Measurements from ENCODE around the gene ARHGAP4. TPM values are rescaled to one million over a fixed set of nuclear protein-coding genes. Genes with fewer than 3 reads are reported as not detected.
A peak's percentile ranks its signal among the peaks of the same experiment; 100 is the strongest.

Gene ARHGAP4
- total and polyA plus RNA-seq, 11 donors = 6.8 to 55.8 (median 12.9) TPM

DNA sequence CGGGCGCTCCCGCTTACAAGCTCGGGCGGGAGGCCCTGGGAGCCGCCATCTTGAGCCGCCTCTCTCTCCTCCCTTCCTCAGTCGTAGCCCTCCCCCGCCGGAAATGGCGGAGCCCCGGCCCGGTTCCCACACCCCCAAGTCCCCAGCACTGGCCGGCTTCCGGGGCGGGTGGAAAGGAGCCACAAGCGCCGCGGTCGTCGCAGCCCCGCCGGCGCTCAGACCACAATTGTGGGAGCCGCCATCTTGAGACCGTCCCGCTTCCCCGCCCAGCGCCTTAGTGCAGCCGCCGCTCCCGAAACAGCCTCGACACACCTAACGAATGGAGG is 45.0 kb upstream of the ARHGAP4 start:
- 0 to 17% (median 6%) methylated on average over 24 to 34 of the region's 34 CpGs for WGBS, 4 donors
- peaks cover 0 to 64% (median 40%) of the 10 kb centered on the region in 12 donors for H3K4me1 ChIP-seq
- no peaks in the 10 kb centered on the region for H3K36me3 ChIP-seq
- H3K9me3 ChIP-seq = no peaks in the 10 kb centered on the region
- peaks cover 0 to 9% (median 0%) of the 10 kb centered on the region in 9 donors for H3K27me3 ChIP-seq
- ATAC-seq (peak; percentile 66 to 82 (median 78)), DNase-seq (peak; percentile 89 to 95 (median 93))
- peak overlapping the region; percentile 43 to 95 (median 90) for H3K4me3 ChIP-seq
- H3K27ac ChIP-seq = peak overlapping the region; percentile 94 to 100 (median 100)
- intact Hi-C loops (cut with DNase I) = loop anchor here in 2 of 10 donors (1.0 to 5.0 kb wide), 3 partner anchors 43 to 126 kb away; partner anchors contain the start of gene MECP2 (in 1 of the 2)
- TF ChIP-seq, protein P1, sequence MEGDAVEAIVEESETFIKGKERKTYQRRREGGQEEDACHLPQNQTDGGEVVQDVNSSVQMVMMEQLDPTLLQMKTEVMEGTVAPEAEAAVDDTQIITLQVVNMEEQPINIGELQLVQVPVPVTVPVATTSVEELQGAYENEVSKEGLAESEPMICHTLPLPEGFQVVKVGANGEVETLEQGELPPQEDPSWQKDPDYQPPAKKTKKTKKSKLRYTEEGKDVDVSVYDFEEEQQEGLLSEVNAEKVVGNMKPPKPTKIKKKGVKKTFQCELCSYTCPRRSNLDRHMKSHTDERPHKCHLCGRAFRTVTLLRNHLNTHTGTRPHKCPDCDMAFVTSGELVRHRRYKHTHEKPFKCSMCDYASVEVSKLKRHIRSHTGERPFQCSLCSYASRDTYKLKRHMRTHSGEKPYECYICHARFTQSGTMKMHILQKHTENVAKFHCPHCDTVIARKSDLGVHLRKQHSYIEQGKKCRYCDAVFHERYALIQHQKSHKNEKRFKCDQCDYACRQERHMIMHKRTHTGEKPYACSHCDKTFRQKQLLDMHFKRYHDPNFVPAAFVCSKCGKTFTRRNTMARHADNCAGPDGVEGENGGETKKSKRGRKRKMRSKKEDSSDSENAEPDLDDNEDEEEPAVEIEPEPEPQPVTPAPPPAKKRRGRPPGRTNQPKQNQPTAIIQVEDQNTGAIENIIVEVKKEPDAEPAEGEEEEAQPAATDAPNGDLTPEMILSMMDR (IDR thresholded peaks at IDR 0.05) = no peak
- peak in 1 of 2 donors; percentile 59 for TF ChIP-seq POLR2A (IDR thresholded peaks at IDR 0.05)

- peak overlapping the region; percentile 43 to 95 (median 90) for H3K4me3 ChIP-seq
- DNase-seq = peak in 4 of 5 donors; percentile 52 to 64 (median 52)
- H3K27ac ChIP-seq = peak overlapping the region; percentile 94 to 100 (median 100)
- no peak for TF ChIP-seq POLR2A (IDR thresholded peaks at IDR 0.05)
- TF ChIP-seq, protein P1 (IDR thresholded peaks at IDR 0.05) = no peak
- H3K9me3 ChIP-seq = no peaks in the 10 kb centered on the region
- intact Hi-C loops (cut with DNase I) = loop anchor here in 2 of 10 donors (1.0 to 5.0 kb wide), 3 partner anchors 42 to 127 kb away; partner anchors contain the start of gene MECP2 (in 1 of the 2)
- peaks cover 0 to 9% (median 0%) of the 10 kb centered on the region in 9 donors for H3K27me3 ChIP-seq
- no peaks in the 10 kb centered on the region for H3K36me3 ChIP-seq
- 0 to 10% (median 3%) methylated on average over 48 to 49 of the region's 49 CpGs for WGBS, 4 donors
- H3K4me1 ChIP-seq = peaks cover 0 to 69% (median 42%) of the 10 kb centered on the region in 12 donors
- ATAC-seq = peak in 3 of 4 donors; percentile 10 to 40 (median 15)
Observed at GRCh38 chrX:153970357-153971123, 44.5 kb upstream of the ARHGAP4 start.

- intact Hi-C loops (cut with DNase I) = loop anchor here in 3 of 10 donors (2.0 to 5.0 kb wide), 3 partner anchors 41 to 127 kb away; partner anchors contain the start of gene MECP2 (in 1 of the 3)
- peaks cover 0 to 67% (median 43%) of the 10 kb centered on the region in 12 donors for H3K4me1 ChIP-seq
- peak in 3 of 5 donors; percentile 41 to 49 (median 47) for DNase-seq
Observed at GRCh38 chrX:153969904-153970356, 43.9 kb upstream of the ARHGAP4 start.

More at GRCh38 chrX:153969904-153970356, 43.9 kb upstream of the ARHGAP4 start:
- peak overlapping the region in 11 of 12 donors; percentile 40 to 100 (median 83) for H3K27ac ChIP-seq
- H3K27me3 ChIP-seq = peaks cover 0 to 9% (median 0%) of the 10 kb centered on the region in 9 donors
- no peaks in the 10 kb centered on the region for H3K36me3 ChIP-seq
- no peak for ATAC-seq
- peak overlapping the region in 11 of 12 donors; percentile 84 to 95 (median 90) for H3K4me3 ChIP-seq
- TF ChIP-seq, protein P1 (IDR thresholded peaks at IDR 0.05) = no peak
- TF ChIP-seq POLR2A (IDR thresholded peaks at IDR 0.05) = no peak
- 3 to 31% (median 16%) methylated on average over 22 to 26 of the region's 26 CpGs for WGBS, 4 donors
- H3K9me3 ChIP-seq = no peaks in the 10 kb centered on the region

Data from heart left ventricle (tissue), 16 donors.